HCT116 (cell line): Measurements from ENCODE around the gene LCN9. TPM values are rescaled to one million over a fixed set of nuclear protein-coding genes. Genes with fewer than 3 reads are reported as not detected.
"Not testable (repeated sequence)": the region's sequence is repeated elsewhere in the genome, so short reads cannot be mapped to it uniquely, and the experiment has no call there.

Source experiments
- ATAC-seq: fragments of 200-7000 bp; cut with Tn5 transposase; 2 replicates; pipeline ENCODE4 v1.9.1; 2020; ENCODE audit warnings: mild to moderate bottlenecking, moderate library complexity
- BruUV-seq: library from RNA; stranded (reverse); fragments of 400-500 nt; replicated peaks from 2 replicates; lab custom pipeline; 2021; lab: Mats Ljungman, UMichigan
- CTCF ChIA-PET: fragments of 300-600 bp; sonication (Branson Sonifier 250); formaldehyde crosslinking; loops from one replicate; lab custom pipeline; 2021; ENCODE audit warnings: antibody characterized with exemption; lab: Charles Lee
- POLR2A ChIA-PET: fragments of 300-600, 350-600 bp; sonication (Branson Sonifier 250); formaldehyde crosslinking; loops from one replicate; lab custom pipeline; 2021; ENCODE audit warnings: antibody characterized with exemption; lab: Charles Lee
- RAD21 ChIA-PET, 2 experiments: fragments of 300-600 bp; sonication (Branson Sonifier 250); formaldehyde crosslinking; loops; one replicate each; lab custom pipeline; 2023; ENCODE audit warnings: low total read pairs in 2 of 2; ENCODE audit not compliant: uncharacterized antibody in 2 of 2, unreplicated experiment in 2 of 2, low non-redundant PET in 1 of 2; lab: Charles Lee
- DNase-seq: peaks from one replicate; pipeline ENCODE4 v3.0.0-alpha.2; 2010; ENCODE audit warnings: low read depth, low spot score
- H2AFZ ChIP-seq: fragments of 200-600 bp; shearing (Covaris generic), sonication (generic); 2 replicates; pipeline ENCODE4 v1.6.1; 2017; ENCODE audit warnings: low read depth, mixed run types, mixed read lengths, antibody characterized with exemption, low read length; ENCODE audit not compliant: poor library complexity, severe bottlenecking
- H3K27ac ChIP-seq: 2 replicates; pipeline ENCODE4 v1.5.1; 2012; ENCODE audit warnings: low read depth, low read length
- H3K27me3 ChIP-seq: fragments of 200-600 bp; sonication (generic); 2 replicates; pipeline ENCODE4 v1.6.1; 2016; ENCODE audit warnings: mixed run types, low read length, mixed read lengths; ENCODE audit not compliant: insufficient read depth
- H3K36me3 ChIP-seq, 2 experiments: fragments of 200-500 bp in 1 of 2; fragments of 200-600 bp in 1 of 2; sonication (Bioruptor generic) in 1 of 2; sonication (generic) in 1 of 2; 2 replicates each; pipeline versions ENCODE4 v1.5.1 to v1.6.1; 2014 to 2016; ENCODE audit warnings: low read length in 2 of 2, inconsistent platforms in 1 of 2, mixed read lengths in 1 of 2, mixed run types in 1 of 2; ENCODE audit not compliant: insufficient read depth in 2 of 2, control insufficient read depth in 1 of 2
- H3K4me1 ChIP-seq, 2 experiments: fragments of 200-600 bp in 1 of 2; sonication (generic) in 1 of 2; 2 replicates each; pipeline versions ENCODE4 v1.5.1 to v1.6.1; 2012 to 2017; ENCODE audit warnings: low read length in 2 of 2, inconsistent platforms in 1 of 2, mild to moderate bottlenecking in 1 of 2, mixed read lengths in 1 of 2, mixed run types in 1 of 2, moderate library complexity in 1 of 2; ENCODE audit not compliant: insufficient read depth in 2 of 2, control insufficient read depth in 1 of 2
- H3K4me2 ChIP-seq: fragments of 200-600 bp; sonication (generic); 2 replicates; pipeline ENCODE4 v1.6.1; 2017; ENCODE audit warnings: mixed run types, low read length, mixed read lengths
- H3K4me3 ChIP-seq, 2 experiments: fragments of 200-600 bp in 1 of 2; sonication (generic) in 1 of 2; replicated peaks in 1 of 2; 2 replicates each; pipeline ENCODE4 v1.5.1; 2011 to 2016; ENCODE audit warnings: low read length in 2 of 2, control low read depth in 1 of 2, low read depth in 1 of 2, mild to moderate bottlenecking in 1 of 2, mixed read lengths in 1 of 2, mixed run types in 1 of 2
- H3K79me2 ChIP-seq: fragments of 200-600 bp; sonication (generic); 2 replicates; pipeline ENCODE4 v1.6.1; 2017; ENCODE audit warnings: mild to moderate bottlenecking, mixed run types, low read length, moderate library complexity, mixed read lengths; ENCODE audit not compliant: insufficient read depth
- H3K9ac ChIP-seq: fragments of 200-600 bp; sonication (generic); 2 replicates; pipeline ENCODE4 v1.6.1; 2016; ENCODE audit warnings: low read length, mixed read lengths
- H3K9me2 ChIP-seq: fragments of 200-600 bp; sonication (generic), shearing (Covaris generic); 2 replicates; pipeline ENCODE4 v1.6.1; 2017; ENCODE audit warnings: mixed run types, mild to moderate bottlenecking, moderate library complexity; ENCODE audit not compliant: insufficient read depth
- H3K9me3 ChIP-seq, 2 experiments: fragments of 200-500 bp in 1 of 2; fragments of 200-600 bp in 1 of 2; sonication (Bioruptor generic) in 1 of 2; sonication (generic) in 1 of 2; 2 replicates each; pipeline ENCODE4 v1.6.1; 2014 to 2017; ENCODE audit warnings: low read length in 2 of 2, mixed read lengths in 2 of 2, inconsistent platforms in 1 of 2, low read depth in 1 of 2, mild to moderate bottlenecking in 1 of 2, mixed run types in 1 of 2, moderate library complexity in 1 of 2; ENCODE audit not compliant: control insufficient read depth in 1 of 2, insufficient read depth in 1 of 2
- H4K20me1 ChIP-seq: fragments of 200-600 bp; sonication (generic), shearing (Covaris generic); 2 replicates; pipeline ENCODE4 v1.6.1; 2017; ENCODE audit warnings: mixed run types, mild to moderate bottlenecking, moderate library complexity; ENCODE audit not compliant: insufficient read depth
- ATF3 ChIP-seq: IDR thresholded peaks from 2 replicates; pipeline ENCODE4 v1.6.1; 2012
- CBX3 ChIP-seq: IDR thresholded peaks from 2 replicates; pipeline ENCODE4 v1.6.1; 2012; ENCODE audit warnings: low read depth
- CEBPB ChIP-seq: IDR thresholded peaks from 2 replicates; pipeline ENCODE4 v1.6.1; 2012; ENCODE audit warnings: low read depth
- CTCF ChIP-seq, 3 experiments: fragments of 200-600 bp in 1 of 3; sonication (generic) in 1 of 3; IDR thresholded peaks in 2 of 3; conservative IDR thresholded peaks in 1 of 3; 2 replicates each; pipeline ENCODE4 v1.5.1; 2012 to 2017; ENCODE audit warnings: low read depth in 2 of 3, low read length in 2 of 3, antibody characterized with exemption in 1 of 3, borderline replicate concordance in 1 of 3, control low read depth in 1 of 3, mild to moderate bottlenecking in 1 of 3, mixed read lengths in 1 of 3, mixed run types in 1 of 3, moderate library complexity in 1 of 3; ENCODE audit not compliant: insufficient read depth in 1 of 3
- EGR1 ChIP-seq: IDR thresholded peaks from 2 replicates; pipeline ENCODE4 v1.6.1; 2012; ENCODE audit warnings: low read depth
- EZH2 ChIP-seq: fragments of 200-600 bp; sonication (generic); IDR thresholded peaks from 2 replicates; pipeline ENCODE4 v1.6.1; 2017; ENCODE audit warnings: antibody characterized with exemption, mixed run types
- EZH2phosphoT487 ChIP-seq: fragments of 200-600 bp; IDR thresholded peaks from 2 replicates; pipeline ENCODE4 v1.6.1; 2018; ENCODE audit warnings: antibody characterized with exemption, borderline replicate concordance
- FOSL1 ChIP-seq: IDR thresholded peaks from 2 replicates; pipeline ENCODE4 v1.6.1; 2012; ENCODE audit warnings: low read depth
- MAX ChIP-seq: IDR thresholded peaks from 2 replicates; pipeline ENCODE4 v1.6.1; 2012
- POLR2A ChIP-seq: IDR thresholded peaks from 2 replicates; pipeline ENCODE4 v1.7.0; 2011; ENCODE audit warnings: borderline replicate concordance; ENCODE audit not compliant: insufficient read depth, insufficient read length; ENCODE audit errors: extremely low read depth
- RAD21 ChIP-seq: IDR thresholded peaks from 2 replicates; pipeline ENCODE4 v1.6.1; 2012; ENCODE audit warnings: low read depth, mild to moderate bottlenecking
- SIN3A ChIP-seq: IDR thresholded peaks from 2 replicates; pipeline ENCODE4 v1.6.1; 2012; ENCODE audit warnings: low read depth
- SRF ChIP-seq: IDR thresholded peaks from 2 replicates; pipeline ENCODE4 v1.6.1; 2012; ENCODE audit warnings: low read depth
- TCF7L2 ChIP-seq: IDR thresholded peaks from 2 replicates; pipeline ENCODE4 v1.7.0; 2011; ENCODE audit warnings: borderline replicate concordance, inconsistent platforms; ENCODE audit not compliant: insufficient read depth, insufficient read length; ENCODE audit errors: extremely low read depth
- ZFX ChIP-seq: fragments of 450-650 bp; IDR thresholded peaks from 2 replicates; pipeline ENCODE4 v1.6.1; 2017
- ZNF274 ChIP-seq: fragments of 200-500 bp; sonication (Bioruptor generic); IDR thresholded peaks from 2 replicates; pipeline ENCODE4 v1.6.1; 2014; ENCODE audit warnings: mild to moderate bottlenecking, low read depth, low read length, inconsistent platforms
- intact Hi-C: fragments of 100-400 bp; cut with micrococcal nuclease; formaldehyde crosslinking; loops from 2 replicates; pipeline ENCODE4 v1.10.0; 2022
- total RNA-seq: library from RNA; stranded (reverse); gene quantifications from one replicate; pipeline ENCODE4 v1.2.1, GENCODE V29; 2021; ENCODE audit not compliant: unreplicated experiment

Gene LCN9
- total RNA-seq, 1 experiment from 2014 or later: not detected

- H3K79me2 ChIP-seq, H3K36me3 ChIP-seq, RAD21 ChIA-PET, DNase-seq, H3K4me3 ChIP-seq, H3K27ac ChIP-seq, POLR2A ChIA-PET, H4K20me1 ChIP-seq, CTCF ChIA-PET, intact Hi-C loops, H3K9ac ChIP-seq, H3K9me3 ChIP-seq, ATAC-seq, H3K4me2 ChIP-seq, H3K9me2 ChIP-seq, BruUV-seq, H2AFZ ChIP-seq, H3K4me1 ChIP-seq: not testable (repeated sequence)
- H3K27me3 ChIP-seq: peaks cover 21% of the 10 kb centered on the region
Observed at GRCh38 chr9:135636930-135637530, 26.1 kb upstream of the LCN9 start.

GRCh38 chr9:135639196-135639595, 23.9 kb upstream of the LCN9 start, which contains the start of gene GLT6D1:
TSS of gene GLT6D1 (minus strand) at chr9:135639540. CDS start at chr9:135639187, 353 bp downstream.
- no peaks in the 10 kb centered on the region for H3K4me1 ChIP-seq
- no peak for ATAC-seq
- no peaks in the 10 kb centered on the region for H4K20me1 ChIP-seq
- no peak within 1 kb of the TSS for H3K4me3 ChIP-seq
- RAD21 ChIA-PET: no interaction called here
- peaks cover 0 to 1% of the 10 kb centered on the region in 2 experiments; a peak in 2 of 4 replicates for H3K9me3 ChIP-seq
- no peak within 1 kb of the TSS for H3K9ac ChIP-seq
- no peak within 1 kb of the TSS for H3K4me2 ChIP-seq
- intact Hi-C loops: no loop called here
- H3K27me3 ChIP-seq: peaks cover 21% of the 10 kb centered on the region
- no peaks in the 10 kb centered on the region for H3K79me2 ChIP-seq
- no peak within 1 kb of the TSS for H3K27ac ChIP-seq
- TF ChIP-seq ATF3 (no peak), SRF (no peak), RAD21 (no peak), POLR2A (no peak), FOSL1 (no peak), ZFX (no peak), SIN3A (no peak), MAX (no peak), CBX3 (no peak), TCF7L2 (no peak), EZH2phosphoT487 (no peak), CEBPB (no peak), CTCF (IDR thresholded peaks at IDR 0.05 in 2 of 3, conservative IDR thresholded peaks at IDR 0.05 in 1 of 3; ENCODE audit: borderline replicate concordance in 1 of 3, insufficient read depth in 1 of 3, low read depth in 2 of 3, low read length in 2 of 3) (no peak), EZH2 (no peak), ZNF274 (no peak), EGR1 (no peak)
- TF ChIP-seq, all 23 proteins: peak for 0
- no peak within 1 kb of the TSS for H2AFZ ChIP-seq
- BruUV-seq: no TSS peak
- no peak for DNase-seq
- POLR2A ChIA-PET: no interaction called here
- CTCF ChIA-PET: no interaction called here
- H3K36me3 ChIP-seq: no peaks in the 10 kb centered on the region
- no peaks in the 10 kb centered on the region for H3K9me2 ChIP-seq
